HG03565 (cell line): ENCODE measurements around the gene SCN2A.
"Not testable (repeated sequence)": the region's sequence is repeated elsewhere in the genome, so short reads cannot be mapped to it uniquely, and the experiment has no call there.

Experiments used
- ATAC-seq: cut with Tn5 transposase; IDR thresholded peaks from one replicate; pipeline ENCODE4 v1.9.1; 2021; ENCODE audit warnings: mild to moderate bottlenecking, moderate library complexity; ENCODE audit not compliant: unreplicated experiment

Gene SCN2A

DNA sequence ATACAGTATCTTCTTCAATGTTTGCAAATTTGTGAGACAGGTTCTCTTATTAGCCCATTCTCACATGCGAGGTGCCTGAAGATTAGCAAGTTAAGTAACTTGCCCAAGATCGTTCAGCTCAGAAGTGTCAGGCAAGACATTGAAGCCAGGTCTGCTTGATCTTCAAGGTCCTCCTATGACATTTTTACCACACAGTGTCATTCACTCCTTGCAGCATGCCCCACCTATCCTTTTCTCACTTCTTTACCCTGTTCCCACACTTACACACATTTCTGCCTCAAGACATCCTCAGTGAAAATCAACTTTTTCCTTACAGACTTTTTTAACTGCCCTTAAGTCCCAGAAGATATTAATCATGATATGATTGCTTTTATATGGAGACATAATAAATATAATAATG is 73.8 kb downstream of the SCN2A start:
- no peak for ATAC-seq

DNA sequence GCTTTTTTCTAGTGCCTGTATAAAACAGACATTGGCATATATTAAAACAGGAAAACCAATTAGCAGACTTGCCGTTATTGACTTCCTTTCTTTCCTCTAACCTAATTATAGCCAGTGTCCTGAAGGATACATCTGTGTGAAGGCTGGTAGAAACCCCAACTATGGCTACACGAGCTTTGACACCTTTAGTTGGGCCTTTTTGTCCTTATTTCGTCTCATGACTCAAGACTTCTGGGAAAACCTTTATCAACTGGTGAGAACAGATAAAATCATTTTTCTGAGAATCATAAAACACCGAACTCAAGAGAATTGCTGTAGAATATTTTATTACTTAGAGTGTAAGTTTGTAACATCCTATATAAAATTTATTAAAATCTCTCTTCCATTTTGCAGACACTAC is 74.3 kb downstream of the SCN2A start:
- no peak for ATAC-seq

DNA sequence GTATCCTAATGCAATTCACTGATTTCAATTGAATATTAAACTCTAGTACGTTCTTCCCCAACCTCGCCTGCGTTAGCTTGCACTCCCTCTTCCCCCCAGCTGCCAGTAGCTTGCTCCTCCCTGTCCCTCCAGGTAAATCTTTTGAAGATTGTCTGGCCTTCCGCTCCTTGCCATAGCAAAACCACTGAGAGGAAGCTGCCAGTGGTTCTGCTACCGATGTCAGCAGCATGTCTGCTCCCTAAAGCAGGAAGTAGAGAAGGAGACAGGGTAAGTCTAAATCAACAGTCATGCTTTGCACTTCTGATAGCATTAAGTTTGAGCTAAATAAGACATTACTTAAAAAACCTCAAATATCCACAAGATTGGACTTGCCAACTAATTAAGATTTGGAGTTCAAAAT is 89.1 kb downstream of the SCN2A start:
- no peak for ATAC-seq

DNA sequence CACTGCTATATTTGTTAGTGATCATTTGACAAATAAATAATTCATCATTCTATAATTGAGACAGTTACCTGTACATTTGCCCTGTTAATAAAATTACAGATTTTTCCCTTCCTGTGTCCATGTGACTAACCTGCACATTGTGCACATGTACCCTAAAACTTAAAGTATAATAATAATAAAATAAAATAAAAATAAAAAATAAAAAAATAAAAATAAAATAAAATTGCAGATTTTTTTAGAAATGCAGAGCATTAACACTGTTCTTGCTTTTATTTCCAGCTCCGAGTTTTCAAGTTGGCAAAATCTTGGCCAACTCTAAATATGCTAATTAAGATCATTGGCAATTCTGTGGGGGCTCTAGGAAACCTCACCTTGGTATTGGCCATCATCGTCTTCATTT is 105.1 kb downstream of the SCN2A start:
- not testable (repeated sequence) for ATAC-seq

DNA sequence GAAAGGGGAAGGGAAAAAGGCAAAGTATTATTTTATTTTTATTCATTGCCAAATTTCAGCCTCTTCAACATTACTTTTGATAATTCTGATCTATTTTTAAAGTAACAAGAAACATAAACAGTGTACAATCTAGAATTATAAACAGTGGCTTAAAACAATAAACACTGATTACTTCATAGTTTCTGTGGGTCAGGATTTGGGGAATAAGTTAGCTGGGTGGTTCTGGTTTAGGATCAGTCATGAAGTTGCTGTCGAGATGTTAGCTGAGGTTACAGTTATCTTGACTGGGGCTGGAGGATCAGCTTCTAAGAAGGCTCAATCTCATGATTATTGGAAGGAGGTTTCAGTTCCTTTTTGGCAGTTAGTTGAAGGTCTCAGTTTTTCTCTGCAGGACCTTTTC is 109.2 kb downstream of the SCN2A start:
- ATAC-seq, result no peak

DNA sequence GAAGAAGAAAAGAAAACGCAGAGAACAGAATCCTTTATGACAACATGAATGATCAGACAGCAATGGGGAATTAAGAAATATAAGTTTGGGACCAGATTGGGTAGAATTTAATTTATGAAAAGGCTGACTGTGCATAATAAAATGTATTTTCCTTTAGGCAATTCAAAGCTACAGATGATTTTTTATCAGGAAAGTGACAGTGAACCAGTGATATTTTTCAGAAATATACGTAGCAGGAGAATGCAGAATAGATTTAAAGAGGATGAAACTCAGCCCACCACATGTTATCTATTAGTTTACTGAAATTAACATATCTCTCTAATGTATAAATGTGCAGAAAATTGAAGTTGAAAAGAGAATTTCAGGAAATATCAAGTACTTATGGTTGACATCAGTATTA is 110.0 kb downstream of the SCN2A start:
- no peak for ATAC-seq

DNA sequence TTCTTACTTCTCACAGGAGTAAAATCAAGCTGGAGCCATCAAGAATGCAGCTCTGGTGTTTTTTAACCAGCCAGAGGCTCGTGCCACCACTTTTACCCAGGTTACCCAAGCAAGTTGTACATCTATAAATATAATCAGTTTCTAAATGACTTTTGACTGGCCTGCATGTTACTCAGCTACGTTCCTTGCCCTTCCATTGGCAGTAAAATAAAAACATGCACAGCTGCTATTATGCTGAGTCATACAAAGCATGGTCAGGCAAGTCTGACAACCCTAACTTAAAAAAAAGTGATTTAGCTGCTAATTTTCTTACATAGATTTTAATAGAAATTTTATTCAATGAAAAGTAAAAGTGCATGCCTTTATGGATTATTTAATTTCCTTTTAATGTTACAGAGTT is 118.5 kb downstream of the SCN2A start:
- peak; percentile 80 for ATAC-seq

DNA sequence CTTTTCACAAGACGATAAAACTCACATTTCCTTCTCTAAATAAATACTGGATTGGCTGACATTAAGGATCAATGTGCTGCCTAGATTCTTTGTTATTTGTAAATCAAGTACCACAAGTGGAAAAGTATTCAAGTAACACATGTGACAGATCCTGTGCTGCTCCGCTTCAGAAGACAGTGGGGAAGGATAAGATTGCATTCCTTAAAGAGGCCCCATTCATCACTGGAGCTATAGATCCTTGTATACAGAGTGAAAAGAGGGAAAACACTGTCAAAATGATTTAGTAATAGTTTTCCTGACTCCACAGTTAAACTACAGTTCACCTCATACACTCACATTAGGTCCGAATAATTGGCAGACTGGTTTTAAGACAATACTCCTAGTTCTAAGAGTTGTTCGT is 122.3 kb downstream of the SCN2A start:
- ATAC-seq, result no peak

DNA sequence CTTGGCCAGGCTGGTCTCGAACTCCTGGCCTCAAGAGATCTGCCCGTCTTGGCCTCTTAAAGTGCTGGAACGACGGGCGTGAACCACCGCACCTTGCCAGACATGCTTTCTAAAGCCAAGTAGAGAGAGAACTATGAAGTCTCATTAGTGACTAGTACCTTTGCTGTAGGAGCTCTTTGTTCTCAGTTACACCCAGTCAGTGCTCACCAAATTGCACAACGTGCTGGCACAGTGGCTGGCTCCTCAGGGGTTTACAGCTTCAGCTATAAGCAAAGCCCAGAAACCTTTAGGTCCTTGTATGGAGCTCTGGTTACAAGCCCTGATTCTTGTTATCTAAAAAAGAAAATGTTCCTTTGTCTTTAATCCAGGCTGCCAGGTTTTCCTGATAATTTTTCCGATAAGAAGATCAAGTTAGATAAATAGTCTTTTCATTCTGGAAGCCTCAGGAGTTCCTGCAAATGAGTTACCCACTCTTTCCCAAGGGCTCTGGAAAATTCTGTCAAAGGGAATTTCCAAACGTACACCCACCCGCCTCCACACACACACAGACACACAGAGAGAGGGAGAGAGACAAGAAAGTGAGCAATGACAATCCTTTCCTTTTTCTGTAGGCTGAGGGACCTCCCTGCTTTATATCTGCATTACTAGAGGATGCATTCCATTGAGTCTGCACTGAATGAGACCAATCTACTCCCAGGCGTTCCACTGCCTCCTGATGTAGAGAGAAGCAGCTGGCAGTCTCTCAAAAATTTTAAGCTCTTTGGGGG is 130.1 kb downstream of the SCN2A start:
- ATAC-seq, result no peak

DNA sequence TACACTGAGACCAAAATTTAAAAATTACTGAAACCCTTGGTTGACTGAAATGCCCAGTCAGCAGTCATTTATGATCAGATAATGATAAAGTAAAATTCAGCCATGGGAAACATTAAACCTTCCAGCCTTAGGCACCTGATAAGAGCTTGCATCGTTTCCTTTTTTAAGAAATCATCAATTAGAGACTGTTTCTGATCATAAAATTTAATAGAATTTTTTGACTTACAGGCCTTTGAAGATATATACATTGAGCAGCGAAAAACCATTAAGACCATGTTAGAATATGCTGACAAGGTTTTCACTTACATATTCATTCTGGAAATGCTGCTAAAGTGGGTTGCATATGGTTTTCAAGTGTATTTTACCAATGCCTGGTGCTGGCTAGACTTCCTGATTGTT is 130.7 kb downstream of the SCN2A start:
- no peak for ATAC-seq

DNA sequence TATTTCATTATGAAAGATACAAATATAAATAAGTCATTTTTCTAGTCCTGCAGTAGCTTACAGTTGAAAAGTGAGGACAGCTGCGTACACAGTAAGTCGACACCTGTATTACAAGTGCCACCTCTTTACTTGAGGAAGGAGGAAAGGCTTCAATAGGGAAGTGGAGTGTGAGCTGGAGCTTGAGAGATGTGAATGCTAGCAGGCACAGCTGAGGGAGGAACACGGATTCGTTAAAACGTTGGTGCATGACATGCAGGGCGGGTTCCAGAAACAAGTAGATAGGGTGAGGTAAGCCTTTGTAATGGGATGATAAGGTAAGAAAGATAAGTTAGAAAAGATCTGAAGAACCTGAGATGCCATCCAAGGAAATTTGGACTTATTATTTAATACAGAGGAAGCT is 132.1 kb downstream of the SCN2A start:
- ATAC-seq, result no peak

DNA sequence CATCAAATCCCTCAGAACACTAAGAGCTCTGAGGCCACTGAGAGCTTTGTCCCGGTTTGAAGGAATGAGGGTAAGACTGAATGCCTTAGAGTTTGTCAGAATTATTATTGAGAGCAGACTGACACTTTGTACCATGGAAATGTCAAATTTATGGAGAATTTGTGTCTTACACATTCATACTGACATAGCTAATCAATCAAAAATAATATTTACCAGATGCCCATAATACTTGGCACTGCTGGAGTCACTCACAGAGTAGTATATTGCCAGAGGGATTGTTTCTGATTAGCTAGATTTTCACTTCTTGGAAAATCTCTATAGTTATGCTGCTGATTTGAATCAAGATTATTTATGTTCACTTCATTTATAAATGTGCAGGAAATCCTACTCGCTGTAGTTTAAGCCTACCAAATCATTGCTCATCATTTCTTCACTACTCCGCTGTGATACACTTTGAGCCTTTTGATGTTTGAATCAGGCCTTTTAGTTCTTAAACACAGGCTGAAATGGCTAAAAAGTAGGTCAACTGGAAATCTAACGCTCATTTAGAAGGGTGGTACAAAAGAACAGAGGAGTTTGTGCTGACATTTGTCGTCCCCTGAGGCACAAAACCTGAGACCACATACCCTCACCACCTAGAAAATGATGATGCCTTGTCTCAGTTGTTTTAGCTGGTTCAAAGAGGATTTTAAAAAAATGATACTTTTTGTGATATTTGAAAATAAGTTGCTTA is 134.2 kb downstream of the SCN2A start:
- no peak for ATAC-seq

DNA sequence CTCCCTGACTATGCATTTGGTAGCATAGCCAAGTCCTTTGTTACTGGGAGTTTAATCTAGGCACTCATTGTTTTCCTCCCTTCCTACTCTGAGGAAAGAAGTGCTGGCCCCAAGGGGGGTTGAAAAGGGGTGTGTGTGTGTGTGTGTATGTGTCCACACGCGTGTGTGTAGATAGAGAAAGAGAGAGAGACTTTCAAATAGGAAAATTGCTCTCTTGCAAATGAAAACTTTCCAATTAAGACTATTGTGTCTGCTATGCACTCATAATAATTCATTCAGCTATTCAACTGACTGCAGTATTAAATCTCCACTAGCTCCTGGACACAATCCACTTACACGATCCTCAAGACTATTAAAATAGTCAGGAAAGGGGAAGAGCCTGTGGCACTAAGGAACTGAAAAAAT is 137.4 kb downstream of the SCN2A start:
- ATAC-seq, result no peak

DNA sequence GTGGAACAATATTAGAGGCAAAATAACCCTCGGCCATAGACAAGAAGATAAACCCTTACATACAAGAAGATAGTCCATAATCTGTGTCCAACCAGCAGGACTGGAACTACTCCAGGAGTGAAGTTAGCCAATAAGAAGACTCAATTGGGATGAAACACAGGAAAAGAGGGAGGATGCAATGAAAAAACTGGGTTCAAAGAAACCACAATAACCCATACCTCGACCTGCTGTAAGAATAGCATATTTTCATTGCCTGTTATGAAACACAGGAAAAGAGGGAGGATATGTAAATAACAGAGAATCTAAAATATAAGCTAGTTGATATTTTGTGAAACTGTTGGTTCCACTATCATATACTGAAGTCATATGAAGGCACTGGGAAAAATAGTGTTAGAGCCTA is 143.1 kb downstream of the SCN2A start:
- no peak for ATAC-seq

DNA sequence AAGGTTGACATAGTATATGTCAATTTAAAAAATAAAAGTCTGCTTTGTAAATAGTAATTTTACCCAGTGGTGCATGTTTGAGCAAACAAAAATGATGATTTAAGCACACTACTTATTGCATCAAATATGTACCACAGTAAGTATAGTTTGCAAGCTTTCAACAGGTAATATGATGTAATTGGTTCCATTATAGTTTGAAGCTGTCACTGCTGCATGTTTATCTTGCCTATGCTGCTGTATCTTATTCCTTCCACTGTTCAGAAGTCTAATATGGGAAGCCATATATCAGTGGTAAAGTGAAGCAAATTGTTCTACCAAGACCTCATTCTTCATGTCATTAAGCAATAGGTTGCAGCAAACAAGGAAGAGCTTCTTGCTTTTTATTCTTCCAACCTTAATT is 151.7 kb downstream of the SCN2A start:
- ATAC-seq, result no peak

DNA sequence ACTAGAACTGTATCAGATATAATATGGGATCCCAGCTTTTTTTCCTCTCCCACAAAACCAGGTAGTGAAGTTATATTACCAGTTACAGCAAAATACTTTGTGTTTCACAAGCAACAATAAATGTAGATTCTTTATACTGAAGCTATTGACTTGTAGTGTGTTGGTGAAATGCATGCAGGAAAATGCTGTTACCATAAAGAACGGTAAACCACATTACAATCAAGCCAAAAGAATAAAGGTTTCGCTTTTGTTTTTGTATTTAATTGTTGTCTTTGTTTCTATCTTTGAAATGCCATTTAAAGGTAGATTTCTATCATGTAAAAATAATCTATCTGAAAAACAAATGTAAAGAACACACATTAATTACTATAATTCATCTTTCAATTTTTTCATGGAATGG is 152.6 kb downstream of the SCN2A start:
- no peak for ATAC-seq

DNA sequence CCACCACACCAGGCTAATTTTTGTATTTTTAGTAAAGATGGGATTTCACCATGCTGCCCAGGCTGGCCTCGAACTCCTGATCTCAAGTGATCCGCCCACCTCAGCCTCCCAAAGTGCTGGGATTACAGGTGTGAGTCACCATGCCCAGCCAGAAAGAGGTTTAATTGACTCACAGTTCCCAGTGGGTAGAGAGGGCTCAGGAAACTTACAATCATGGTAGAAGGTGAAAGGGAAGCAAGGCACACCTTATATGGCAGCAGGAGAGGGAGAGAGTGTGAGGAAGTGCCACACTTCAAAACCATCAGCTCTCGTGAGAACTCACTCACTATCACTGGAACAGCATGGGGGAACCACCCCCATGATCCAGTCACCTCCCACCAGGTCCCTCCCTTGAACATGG is 159.4 kb downstream of the SCN2A start:
- ATAC-seq, result not testable (repeated sequence)

DNA sequence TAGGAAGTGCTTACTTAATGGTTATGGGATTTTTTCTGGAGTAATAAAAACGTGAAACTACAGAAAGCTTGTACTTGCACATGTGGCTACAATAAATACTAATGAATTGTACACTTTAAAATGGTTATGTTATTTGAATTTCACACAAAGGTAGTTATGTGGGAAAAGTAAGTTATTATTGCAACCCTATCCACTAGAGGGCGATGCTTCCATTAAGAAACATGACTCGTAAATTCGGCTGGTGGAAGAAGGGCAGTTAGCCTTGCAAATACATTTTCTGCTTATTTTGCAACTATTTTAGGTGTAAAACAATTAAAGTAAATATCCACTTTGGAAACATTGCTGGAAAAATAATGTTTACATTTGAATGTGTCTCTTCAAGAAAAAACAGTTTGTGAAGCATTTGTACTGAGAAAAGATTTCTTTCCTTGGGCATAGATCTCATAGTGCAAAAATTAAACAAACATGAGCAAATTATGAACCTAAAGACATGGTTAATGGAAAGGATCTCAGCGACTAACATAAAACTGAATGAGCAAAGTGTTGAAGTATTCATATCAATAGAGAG is 162.2 kb downstream of the SCN2A start:
- ATAC-seq, result peak; percentile 59

DNA sequence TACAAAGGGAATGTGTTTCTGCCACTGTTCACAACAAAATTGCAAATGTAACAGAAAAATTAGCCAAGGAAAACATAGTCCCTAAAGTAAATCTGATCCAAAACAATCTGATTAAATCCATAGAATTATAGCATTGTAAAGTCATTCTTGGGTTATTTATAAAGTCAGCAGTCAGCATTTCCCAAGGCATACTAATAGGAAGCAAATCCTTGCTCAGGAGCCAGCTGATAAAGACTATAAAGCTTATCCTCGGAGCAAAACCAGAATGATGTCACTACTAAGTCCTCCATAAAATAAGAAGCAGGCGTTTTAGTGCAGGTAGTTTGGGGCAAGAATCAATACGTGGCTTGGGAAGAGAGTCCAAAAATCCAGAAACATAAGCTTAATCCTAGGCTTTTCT is 162.9 kb downstream of the SCN2A start:
- no peak for ATAC-seq

DNA sequence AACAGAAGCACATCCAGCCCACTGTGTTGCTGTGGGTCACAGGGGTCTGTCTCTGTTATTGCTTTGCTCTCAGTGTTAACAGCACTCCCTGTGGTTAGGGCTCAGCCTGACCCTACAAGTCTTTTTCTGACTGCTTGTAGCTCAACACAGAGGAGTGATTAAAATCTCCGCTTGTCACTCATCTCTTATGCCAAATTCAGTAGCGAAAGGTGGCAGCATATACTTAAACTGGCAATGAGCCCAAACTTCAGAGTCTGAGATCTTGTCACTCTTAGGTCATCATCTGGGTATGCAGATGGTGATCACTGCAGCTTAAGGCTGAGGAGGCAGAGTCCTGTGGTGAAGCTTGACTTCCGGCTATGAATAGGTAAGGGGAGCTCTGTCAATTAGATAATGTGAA is 167.0 kb downstream of the SCN2A start:
- ATAC-seq, result no peak

DNA sequence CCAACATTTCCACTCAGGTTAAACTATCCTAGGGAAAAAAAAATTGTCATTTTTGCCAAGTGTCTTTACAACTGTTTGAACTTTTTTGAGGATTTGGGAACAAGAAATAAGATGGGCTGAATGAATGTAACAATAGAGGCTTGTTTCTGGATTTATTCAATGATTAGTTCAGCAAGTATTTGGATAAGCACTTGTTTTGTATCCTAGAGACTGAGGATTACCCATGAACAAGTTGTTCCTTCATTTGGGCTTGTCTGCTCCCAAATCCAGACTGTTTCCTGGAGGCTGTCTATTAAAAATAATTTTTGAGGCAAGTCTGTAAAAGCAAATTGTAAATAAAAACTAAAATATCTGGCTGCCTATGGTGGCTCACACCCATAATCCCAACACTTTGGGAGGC is 168.3 kb downstream of the SCN2A start:
- ATAC-seq, result no peak

DNA sequence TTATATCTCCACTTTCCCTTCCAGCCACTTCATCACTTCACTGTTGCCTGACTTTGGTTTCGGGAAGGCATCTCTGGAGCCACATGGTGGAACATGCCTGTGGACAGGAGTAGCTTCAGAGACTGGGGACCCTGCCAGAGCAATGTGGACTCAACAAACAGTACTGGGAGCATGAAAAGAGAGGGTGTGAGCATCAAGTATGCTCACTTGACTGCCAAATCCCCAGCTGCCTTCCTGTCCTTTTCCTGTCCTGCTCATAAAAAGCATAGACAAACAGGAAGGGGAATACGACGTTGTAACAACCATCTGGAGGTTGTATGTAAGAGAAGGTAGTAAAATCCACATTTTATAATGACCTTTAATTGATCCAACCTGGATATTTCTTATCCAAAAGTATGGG is 169.0 kb downstream of the SCN2A start:
- no peak for ATAC-seq
